Measurements from ENCODE around the gene CDH5. TPM values are rescaled to one million over a fixed set of nuclear protein-coding genes. Genes with fewer than 3 reads are reported as not detected.

CDH5 gene
- total and polyA plus RNA-seq, 4 donors = 5.5 to 21.9 (median 17.5) TPM

DNA sequence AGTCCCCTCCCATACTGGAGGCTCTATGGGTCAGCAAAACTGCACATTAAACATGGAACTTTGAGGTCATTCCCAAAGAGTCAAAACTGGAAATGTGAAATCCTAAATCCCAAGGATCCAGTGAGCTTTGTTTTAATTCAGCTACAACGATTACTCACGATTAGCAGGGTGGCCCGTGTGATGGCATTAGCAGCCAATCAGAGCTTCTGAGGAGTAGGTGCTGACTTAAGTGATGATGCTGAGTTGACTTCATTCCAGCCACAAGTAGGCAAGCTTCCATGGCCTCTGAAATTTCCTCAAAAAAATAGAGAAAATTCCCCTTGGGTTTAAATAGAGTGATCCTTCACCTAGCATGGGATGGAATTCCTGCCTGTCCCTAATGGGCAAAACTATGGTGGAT lies 32.5 kb downstream of the CDH5 start:
- H3K27me3 ChIP-seq (ENCODE audit: control insufficient read depth in 4 of 4, insufficient read depth in 4 of 4, low read length in 3 of 4) = peaks cover 0 to 6% (median 0%) of the 10 kb centered on the region in 4 donors
- H3K4me1 ChIP-seq (ENCODE audit: control insufficient read depth in 4 of 4, insufficient read depth in 4 of 4, low read length in 3 of 4) = no peaks in the 10 kb centered on the region
- no peaks in the 10 kb centered on the region for H3K9me3 ChIP-seq (ENCODE audit: control insufficient read depth in 4 of 4, low read length in 3 of 4)
- TF ChIP-seq, protein P1, sequence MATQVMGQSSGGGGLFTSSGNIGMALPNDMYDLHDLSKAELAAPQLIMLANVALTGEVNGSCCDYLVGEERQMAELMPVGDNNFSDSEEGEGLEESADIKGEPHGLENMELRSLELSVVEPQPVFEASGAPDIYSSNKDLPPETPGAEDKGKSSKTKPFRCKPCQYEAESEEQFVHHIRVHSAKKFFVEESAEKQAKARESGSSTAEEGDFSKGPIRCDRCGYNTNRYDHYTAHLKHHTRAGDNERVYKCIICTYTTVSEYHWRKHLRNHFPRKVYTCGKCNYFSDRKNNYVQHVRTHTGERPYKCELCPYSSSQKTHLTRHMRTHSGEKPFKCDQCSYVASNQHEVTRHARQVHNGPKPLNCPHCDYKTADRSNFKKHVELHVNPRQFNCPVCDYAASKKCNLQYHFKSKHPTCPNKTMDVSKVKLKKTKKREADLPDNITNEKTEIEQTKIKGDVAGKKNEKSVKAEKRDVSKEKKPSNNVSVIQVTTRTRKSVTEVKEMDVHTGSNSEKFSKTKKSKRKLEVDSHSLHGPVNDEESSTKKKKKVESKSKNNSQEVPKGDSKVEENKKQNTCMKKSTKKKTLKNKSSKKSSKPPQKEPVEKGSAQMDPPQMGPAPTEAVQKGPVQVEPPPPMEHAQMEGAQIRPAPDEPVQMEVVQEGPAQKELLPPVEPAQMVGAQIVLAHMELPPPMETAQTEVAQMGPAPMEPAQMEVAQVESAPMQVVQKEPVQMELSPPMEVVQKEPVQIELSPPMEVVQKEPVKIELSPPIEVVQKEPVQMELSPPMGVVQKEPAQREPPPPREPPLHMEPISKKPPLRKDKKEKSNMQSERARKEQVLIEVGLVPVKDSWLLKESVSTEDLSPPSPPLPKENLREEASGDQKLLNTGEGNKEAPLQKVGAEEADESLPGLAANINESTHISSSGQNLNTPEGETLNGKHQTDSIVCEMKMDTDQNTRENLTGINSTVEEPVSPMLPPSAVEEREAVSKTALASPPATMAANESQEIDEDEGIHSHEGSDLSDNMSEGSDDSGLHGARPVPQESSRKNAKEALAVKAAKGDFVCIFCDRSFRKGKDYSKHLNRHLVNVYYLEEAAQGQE (IDR thresholded peaks at IDR 0.05) = no peak
- TF ChIP-seq GABPA (IDR thresholded peaks at IDR 0.05 in 1 of 2, conservative IDR thresholded peaks at IDR 0.05 in 1 of 2) (no peak), HNF4G (IDR thresholded peaks at IDR 0.05) (no peak), SP1 (IDR thresholded peaks at IDR 0.05) (no peak), RXRA (IDR thresholded peaks at IDR 0.05) (no peak), EGR1 (IDR thresholded peaks at IDR 0.05; ENCODE audit: low read depth in 2 of 2) (no peak), HNF4A (conservative IDR thresholded peaks at IDR 0.05) (no peak), JUND (IDR thresholded peaks at IDR 0.05) (no peak), RAD21 (IDR thresholded peaks at IDR 0.05) (no peak)
- TF ChIP-seq, protein P2, sequence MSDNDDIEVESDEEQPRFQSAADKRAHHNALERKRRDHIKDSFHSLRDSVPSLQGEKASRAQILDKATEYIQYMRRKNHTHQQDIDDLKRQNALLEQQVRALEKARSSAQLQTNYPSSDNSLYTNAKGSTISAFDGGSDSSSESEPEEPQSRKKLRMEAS (IDR thresholded peaks at IDR 0.05) = no peak
- WGBS = 75% methylated on average over 3 of the region's 3 CpGs
- H3K27ac ChIP-seq (ENCODE audit: low read depth in 1 of 2, low read length in 2 of 2) = no peak overlapping the region
- H3K36me3 ChIP-seq (ENCODE audit: control insufficient read depth in 4 of 4, insufficient read depth in 3 of 4, low read depth in 1 of 4, low read length in 3 of 4) = peaks cover 0 to 2% (median 0%) of the 10 kb centered on the region in 4 donors
- H3K9ac ChIP-seq (ENCODE audit: low read depth in 1 of 2, low read length in 2 of 2) = no peak overlapping the region
- H3K4me3 ChIP-seq (ENCODE audit: low read depth in 1 of 3, low read length in 3 of 3) = no peak overlapping the region
- no peak for DNase-seq (ENCODE audit: low spot score)

DNA sequence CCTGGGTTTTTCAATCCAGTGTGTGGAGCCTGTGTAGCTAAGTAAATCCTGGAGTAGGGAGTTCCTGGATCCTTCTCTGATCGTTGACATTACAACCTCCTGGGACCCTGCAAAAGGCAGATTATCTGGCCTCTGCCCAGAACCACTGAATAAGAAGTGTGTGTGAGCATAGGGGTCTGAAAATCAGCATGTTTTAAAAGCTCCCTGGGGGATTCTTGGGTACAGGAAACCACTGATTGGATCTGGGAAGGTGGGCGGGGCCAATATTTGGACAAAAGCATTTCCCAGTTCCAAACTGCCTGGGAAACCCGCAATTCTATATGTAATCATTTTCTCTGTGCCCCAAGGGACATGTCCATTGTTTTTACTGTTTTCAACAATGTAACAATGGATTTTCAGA lies 33.4 kb downstream of the CDH5 start:
- H3K4me1 ChIP-seq (ENCODE audit: control insufficient read depth in 4 of 4, insufficient read depth in 4 of 4, low read length in 3 of 4) = no peaks in the 10 kb centered on the region
- 63% methylated on average over 3 of the region's 3 CpGs for WGBS
- H3K9ac ChIP-seq (ENCODE audit: low read depth in 1 of 2, low read length in 2 of 2) = no peak overlapping the region
- H3K4me3 ChIP-seq (ENCODE audit: low read depth in 1 of 3, low read length in 3 of 3) = no peak overlapping the region
- peaks cover 0 to 2% (median 0%) of the 10 kb centered on the region in 4 donors for H3K36me3 ChIP-seq (ENCODE audit: control insufficient read depth in 4 of 4, insufficient read depth in 3 of 4, low read depth in 1 of 4, low read length in 3 of 4)
- TF ChIP-seq RAD21 (IDR thresholded peaks at IDR 0.05) (no peak), FOXA1 (IDR thresholded peaks at IDR 0.05) (no peak), GABPA (IDR thresholded peaks at IDR 0.05 in 1 of 2, conservative IDR thresholded peaks at IDR 0.05 in 1 of 2) (no peak)
- H3K27me3 ChIP-seq (ENCODE audit: control insufficient read depth in 4 of 4, insufficient read depth in 4 of 4, low read length in 3 of 4) = peaks cover 0 to 6% (median 0%) of the 10 kb centered on the region in 4 donors
- no peak overlapping the region for H3K27ac ChIP-seq (ENCODE audit: low read depth in 1 of 2, low read length in 2 of 2)
- DNase-seq (ENCODE audit: low spot score) = no peak
- no peaks in the 10 kb centered on the region for H3K9me3 ChIP-seq (ENCODE audit: control insufficient read depth in 4 of 4, low read length in 3 of 4)

DNA sequence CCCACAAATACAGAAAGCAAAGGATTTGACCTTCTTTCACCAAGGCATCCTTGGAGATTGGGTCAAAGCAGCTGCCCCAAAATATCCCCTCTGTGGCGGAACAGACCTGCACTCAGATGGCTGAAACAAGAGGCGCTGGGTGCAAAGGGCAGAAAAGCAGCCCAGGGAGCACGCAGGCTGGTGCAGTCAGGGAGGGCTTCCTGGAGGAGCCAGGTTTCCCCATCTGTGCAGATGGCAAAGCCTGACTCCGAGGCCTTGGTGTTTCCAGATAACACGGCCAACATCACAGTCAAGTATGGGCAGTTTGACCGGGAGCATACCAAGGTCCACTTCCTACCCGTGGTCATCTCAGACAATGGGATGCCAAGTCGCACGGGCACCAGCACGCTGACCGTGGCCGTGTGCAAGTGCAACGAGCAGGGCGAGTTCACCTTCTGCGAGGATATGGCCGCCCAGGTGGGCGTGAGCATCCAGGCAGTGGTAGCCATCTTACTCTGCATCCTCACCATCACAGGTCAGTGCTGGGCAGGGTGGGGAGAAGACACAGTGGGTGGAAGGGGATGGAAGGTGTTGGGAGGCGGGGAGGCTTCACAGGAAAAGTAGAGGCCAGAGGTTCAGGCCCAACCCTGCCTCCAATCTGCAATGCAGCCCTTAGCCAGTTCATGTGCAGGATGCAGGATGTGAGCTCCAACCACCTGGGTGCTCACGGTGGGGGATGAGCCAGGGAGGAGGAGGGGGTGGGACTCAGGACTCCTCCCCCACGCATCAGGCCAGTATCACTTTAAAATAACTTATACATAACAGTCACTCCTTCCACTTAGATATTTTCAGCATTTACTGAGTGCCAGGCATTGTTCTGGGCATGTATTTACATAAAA lies 34.3 kb downstream of the CDH5 start:
- Histone ChIP-seq H3K9ac (ENCODE audit: low read depth in 1 of 2, low read length in 2 of 2) (no peak overlapping the region), H3K4me3 (ENCODE audit: low read depth in 1 of 3, low read length in 3 of 3) (no peak overlapping the region), H3K27me3 (ENCODE audit: control insufficient read depth in 4 of 4, insufficient read depth in 4 of 4, low read length in 3 of 4) (peaks cover 0 to 6% (median 0%) of the 10 kb centered on the region in 4 donors), H3K4me1 (ENCODE audit: control insufficient read depth in 4 of 4, insufficient read depth in 4 of 4, low read length in 3 of 4) (no peaks in the 10 kb centered on the region), H3K27ac (ENCODE audit: low read depth in 1 of 2, low read length in 2 of 2) (no peak overlapping the region), H3K9me3 (ENCODE audit: control insufficient read depth in 4 of 4, low read length in 3 of 4) (no peaks in the 10 kb centered on the region), H3K36me3 (ENCODE audit: control insufficient read depth in 4 of 4, insufficient read depth in 3 of 4, low read depth in 1 of 4, low read length in 3 of 4) (peaks cover 0 to 2% (median 0%) of the 10 kb centered on the region in 4 donors)
- TF ChIP-seq, protein P2 (IDR thresholded peaks at IDR 0.05) = no peak
- no peak for TF ChIP-seq YY1 (IDR thresholded peaks at IDR 0.05)
- no peak for TF ChIP-seq HNF4A (conservative IDR thresholded peaks at IDR 0.05)
- DNase-seq (ENCODE audit: low spot score) = no peak
- 90% methylated on average over 20 of the region's 20 CpGs for WGBS
